HG02852 (cell line): ENCODE data around the gene CATSPER3.

Source experiments
- ATAC-seq: cut with Tn5 transposase; IDR thresholded peaks from one replicate; pipeline ENCODE4 v1.9.1; 2021; ENCODE audit warnings: mild to moderate bottlenecking, moderate library complexity; ENCODE audit not compliant: unreplicated experiment

The CATSPER3 gene

DNA sequence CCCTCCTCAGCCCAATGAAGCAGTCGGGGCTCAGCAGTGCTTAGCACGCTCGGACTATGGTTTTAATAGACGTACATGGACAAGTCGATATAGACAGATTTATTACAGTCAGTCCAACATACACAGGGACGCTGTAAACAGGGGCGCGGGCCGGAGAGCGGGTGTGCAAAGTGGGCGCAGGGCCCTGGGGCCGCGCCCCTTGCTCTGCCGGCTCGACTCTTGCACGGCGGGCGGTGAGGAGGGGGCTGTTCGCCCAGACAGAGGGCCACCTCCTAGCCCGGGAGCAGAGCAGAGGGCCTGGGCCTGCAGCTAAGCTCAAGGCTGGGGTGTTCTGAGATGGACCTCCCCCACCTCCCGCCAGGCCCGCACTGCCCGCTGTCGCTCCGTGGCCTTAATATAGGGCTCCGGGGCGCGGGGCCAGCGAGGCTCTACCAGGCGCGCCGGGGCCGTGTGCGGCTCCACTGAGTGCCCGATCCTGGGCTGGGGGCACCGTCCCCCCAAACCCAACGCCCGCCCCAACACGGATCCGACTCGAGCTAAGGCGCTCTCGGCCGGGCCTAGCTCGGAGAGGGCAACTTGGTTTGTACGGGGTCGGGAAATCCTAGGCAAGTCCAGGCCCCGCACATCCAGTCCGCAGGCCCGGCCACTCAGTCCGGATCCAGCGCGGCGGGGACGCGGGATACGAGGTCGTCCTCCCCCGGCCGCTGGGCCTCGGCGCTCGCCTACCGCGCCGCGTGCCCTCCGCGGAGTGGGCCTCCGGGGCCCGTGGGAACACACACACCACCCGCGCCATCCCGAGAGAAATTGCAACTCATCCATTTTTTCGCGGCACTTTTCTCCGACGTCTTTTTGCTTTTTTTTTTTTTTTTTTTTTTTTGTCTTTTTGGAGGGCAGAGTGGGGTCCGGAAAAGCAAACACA lies 60.2 kb downstream of the CATSPER3 start:
- no peak for ATAC-seq

DNA sequence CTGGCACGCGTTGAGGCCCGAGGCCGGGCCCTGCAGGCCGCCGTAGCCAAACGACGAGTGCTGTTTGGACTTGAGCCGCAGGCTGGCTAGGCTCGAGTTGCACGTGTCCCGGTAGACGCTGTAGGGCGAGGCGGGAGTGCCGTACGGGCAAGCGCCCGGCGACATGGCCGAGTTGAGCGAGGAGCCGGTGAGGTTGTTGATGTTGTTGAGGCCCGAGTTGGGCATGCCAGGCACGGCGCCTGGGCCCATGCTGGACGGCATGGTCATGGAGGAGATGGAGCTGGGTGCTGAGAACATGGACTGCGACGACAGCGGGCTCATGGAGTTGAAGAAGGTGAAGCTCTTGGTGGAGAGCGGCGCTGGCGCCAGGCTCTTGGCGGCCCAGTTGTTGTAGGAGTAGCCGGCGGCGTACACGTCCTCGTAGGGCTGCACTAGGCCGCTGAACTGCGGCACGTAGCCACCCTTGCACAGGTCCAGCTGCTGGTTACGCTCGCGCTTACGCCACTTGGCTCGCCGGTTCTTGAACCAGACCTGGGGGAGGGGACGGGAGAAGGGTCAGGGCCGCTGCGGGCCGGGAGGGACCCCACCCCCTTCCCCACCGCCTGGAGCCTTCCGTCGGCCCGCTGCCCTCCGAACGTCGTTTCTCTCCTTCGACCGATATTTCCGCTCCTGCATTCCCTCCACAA lies 61.2 kb downstream of the CATSPER3 start:
- ATAC-seq = no peak

DNA sequence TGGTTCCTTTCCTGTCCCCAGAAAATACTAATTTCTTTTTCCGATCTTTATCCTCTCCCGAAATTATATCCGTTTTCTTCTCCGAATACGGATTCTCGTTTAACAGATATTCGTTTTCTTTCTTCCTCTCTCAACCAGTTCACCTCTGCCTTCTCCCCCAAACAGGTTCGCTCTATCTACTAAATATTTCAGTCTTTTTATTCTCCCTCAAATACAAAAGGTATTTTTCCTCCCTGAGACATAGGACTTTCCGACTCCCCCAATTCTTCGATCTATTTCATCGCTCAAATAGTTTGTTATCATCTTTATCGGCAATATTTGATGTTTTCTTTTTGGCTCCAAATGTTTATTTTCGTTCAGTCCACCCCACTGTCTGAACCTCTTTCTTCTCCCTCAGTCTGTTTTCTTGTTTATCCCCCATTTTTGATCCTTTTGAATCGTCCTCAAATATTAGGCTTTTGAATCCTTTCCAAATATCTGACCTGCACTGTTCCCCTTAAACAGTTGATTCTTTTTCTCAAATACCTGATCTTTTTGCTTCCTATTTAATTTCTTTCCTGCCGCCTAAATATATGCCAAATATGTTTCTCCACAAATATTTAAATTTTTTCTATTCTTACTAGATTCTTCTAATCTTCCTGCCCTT lies 61.9 kb downstream of the CATSPER3 start:
- ATAC-seq = no peak

DNA sequence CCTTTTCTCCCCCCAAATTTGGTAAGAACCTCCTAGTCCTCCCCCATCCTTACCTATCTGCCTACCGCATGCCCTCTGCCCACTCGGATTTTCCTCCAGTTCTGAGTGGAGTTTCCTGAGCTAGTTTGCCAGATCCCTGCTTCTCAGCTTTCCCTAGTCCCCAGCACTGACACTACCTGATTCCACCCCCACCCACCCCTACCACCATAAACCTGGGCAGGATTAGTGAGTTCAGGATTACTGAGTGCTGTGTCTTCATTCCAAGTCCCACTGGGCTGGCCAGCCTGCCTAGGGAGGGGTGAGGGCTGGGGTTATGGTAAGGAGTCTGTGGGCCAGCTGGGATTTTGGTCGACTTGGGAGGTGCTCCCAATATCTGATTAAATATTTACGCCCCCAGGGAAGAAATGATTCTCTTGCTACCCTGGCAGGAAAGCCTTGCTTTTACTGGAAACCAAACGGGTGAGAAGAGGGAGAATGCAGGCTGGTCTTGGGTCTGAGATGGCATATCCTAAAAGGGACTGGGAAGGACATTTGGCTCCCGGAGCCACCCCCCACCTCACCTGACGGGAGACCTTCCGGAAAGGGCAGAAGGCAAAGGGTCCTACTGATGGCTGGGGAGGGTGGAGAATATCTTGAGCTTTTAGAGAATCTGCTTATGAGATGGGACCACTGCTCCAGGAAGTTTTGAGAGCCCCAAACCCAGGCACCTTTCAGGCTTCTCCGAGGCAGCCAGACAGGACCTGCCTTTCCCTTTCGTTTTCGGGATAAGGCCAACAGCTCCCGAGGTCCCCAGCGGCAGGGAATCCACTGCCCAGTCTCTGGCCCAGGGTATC lies 62.6 kb downstream of the CATSPER3 start:
- no peak for ATAC-seq

DNA sequence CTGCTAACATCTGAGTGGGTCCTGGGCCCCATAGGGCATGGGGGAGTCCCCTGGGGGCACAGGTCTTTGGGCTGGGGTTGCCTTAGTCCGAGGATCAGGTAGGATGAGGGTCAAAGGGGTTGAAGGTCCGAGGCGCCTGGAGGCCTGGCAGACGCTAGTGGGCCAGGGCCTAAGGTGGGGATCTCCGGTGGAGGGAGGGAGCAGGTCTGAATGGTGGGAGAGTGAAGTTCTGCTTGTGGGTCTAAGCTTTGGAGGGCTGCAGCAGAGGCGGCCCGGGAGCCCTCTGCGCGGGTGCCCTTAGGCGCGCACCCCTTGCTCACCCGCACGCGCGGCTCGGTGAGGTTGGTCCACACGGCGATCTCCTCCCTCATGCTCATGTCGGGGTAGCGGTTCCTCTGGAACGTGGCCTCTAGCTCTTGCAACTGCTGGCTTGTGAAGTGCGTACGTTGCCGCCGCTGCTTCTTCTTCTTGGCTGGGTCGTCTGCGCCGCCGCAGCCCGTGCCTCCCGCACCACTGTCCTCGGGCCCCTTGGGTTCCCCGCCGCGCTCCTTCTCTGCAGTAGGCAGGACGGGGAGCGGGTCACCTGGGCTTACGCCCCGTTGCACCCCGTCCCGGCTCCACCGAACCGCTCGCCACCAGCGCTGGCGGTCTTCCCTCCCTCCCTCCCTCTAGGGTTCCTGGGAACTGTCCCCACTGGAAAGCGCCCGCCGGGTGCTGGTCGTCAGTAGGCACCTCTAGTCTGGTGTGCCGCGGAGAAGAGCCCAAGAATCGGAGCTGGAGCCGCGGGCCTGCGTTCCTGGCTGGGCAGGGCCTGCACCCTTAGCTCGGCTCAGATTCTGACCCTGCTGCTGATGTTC lies 63.5 kb downstream of the CATSPER3 start:
- no peak for ATAC-seq

DNA sequence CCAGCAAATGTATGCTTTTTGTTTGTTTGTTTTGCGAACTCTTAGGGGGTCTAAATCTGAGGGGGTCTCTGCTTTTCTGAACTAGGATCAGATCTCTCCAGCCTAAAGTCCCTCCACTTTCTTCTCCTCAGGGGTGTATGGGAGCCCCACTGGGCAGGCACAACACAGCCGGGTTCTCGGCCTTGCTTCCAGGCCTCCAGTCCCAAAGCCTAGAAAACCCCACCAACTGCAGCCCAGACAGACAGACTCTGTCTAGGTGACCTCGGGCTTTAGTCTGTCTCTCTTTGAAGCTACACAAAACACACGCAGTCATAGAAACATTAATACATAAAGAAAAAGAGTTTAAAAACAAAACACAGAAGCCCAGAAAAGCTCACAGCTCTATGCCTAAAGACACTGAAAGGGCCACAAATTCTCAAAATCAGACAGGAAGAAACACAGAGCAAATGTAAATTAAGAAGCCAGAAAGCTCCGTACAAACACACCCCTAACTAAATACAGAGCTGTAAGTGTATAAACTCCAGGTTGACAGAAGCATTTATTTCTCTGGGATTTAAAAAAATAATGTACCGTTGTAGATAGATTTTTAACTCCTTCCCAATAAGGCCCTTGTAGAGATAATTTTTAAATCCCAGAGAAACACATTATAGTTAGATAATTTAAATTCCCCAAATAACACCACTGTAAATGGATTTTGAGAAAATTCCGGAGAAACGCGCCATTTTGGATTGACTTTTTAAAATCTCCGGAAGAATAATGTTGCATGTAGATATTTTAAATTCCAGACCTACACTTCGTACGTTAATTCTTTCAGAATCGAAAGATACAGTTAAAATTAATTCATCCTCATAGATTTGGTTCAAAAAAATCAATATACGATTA lies 64.3 kb downstream of the CATSPER3 start:
- ATAC-seq = no peak

DNA sequence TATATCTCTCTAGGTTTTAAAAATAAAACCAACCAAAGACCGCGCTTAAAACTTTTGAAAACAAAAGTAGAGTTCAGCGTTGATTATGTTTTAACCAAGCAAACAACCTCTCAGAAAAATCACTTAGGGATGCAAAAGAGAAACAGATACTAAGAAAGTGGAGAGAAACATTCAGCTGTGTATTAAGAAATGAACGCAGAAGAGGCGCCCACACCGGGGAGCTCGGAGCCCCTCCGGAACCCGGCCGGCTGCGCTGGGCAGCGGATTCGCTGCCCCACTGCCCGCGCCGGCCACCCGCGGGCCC lies 64.9 kb downstream of the CATSPER3 start:
- no peak for ATAC-seq

DNA sequence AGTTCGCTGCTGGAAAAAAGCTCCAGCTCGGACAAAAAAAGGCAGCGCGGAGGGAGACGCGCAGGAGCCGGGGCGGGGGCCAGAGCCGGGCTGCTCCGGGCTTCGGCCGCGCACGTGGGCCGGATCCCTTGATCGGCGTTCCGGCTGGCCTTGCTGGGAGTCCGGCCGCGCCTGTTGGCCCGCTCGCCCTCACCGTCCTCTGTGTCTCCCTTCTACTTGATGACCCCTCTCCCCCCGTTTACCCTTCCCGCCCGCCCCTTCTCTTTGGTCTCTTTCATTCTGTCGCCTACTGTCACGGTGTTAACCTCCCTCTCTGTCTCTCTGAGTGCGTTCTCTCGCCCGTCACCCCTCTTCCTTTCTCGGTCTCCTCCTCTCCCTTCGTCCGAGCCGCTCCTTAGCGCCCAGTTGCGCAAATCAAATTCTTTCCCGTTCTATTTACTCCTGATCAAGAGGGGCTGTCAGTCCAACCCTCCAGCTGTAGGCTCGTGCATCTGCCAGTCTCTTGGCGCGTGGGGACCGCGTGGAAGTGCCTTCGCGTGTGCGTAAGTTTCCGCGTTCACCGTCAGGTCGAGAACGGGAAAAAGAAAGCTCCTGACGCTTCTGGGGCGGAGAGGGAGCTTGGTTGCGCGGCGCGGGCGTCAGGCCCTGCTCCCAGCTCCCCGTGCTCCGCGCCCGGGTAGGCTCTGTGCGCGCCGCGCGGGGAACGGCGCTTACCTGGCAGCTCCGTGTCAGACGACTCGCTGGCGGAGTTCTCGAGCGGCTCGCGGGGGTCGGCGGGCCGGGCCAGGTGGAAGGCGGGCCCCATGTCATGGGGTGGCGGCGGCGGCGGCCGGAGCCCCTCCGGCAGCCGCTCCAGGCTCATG lies 65.5 kb downstream of the CATSPER3 start:
- no peak for ATAC-seq

DNA sequence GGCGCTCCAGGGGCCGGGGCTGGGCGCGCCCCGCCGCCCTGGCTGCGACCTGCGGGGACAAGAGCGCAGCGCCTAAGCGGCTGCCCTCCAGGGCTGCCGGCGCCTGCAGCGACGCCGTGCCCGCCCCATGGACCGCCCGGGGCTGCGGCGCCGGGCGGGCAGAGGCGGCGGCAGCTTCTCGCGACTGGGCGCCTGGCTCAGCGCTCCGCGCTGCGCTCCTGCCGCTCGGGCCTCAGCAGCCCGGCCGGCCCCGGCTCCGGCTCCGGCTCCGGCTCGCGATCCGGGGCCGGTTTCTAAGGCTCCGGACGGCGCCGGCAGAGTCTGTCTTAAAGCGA lies 66.2 kb downstream of the CATSPER3 start, which contains the start of gene PITX1:
Gene PITX1 (minus strand): TSS at position 328 of the 335 bp plus-strand sequence. CDS start 347 bp downstream, outside the sequence.
- ATAC-seq = no peak

DNA sequence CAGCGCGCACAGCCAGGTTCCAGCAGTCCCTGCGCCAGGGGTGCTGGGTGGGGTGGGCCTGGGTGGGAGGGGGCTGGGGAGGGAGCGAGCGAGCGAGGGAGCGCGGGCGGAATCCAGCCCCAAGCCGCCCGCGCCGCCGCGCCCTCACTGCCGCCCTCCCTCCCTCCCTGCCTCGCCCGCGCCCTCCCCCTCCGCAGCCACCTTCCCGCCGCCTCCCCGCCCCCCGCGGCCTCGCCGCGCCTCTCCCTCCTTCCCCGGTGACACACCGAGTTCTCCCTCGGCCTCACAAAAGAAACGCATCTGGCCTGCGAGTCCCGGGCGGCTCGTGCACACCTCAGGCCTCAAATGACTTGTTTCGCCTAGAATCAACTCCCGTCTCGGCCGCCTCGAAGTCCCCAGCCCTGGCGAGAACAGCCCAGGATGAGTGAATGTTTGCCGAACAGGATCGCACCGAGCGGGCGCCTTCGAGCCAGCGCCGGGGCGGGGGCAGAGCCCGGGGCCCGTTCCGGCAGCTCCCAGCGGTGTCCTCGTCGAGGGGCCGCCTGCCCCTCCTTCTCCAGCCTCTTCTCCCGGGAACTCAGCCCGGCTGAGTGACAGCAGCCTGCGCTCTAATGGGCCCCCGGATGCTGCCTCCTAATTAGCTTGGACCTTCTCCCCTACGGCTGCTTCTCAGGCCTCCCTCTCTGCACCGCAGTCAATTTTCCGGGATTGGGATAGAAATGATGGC lies 66.7 kb downstream of the CATSPER3 start:
- no peak for ATAC-seq

DNA sequence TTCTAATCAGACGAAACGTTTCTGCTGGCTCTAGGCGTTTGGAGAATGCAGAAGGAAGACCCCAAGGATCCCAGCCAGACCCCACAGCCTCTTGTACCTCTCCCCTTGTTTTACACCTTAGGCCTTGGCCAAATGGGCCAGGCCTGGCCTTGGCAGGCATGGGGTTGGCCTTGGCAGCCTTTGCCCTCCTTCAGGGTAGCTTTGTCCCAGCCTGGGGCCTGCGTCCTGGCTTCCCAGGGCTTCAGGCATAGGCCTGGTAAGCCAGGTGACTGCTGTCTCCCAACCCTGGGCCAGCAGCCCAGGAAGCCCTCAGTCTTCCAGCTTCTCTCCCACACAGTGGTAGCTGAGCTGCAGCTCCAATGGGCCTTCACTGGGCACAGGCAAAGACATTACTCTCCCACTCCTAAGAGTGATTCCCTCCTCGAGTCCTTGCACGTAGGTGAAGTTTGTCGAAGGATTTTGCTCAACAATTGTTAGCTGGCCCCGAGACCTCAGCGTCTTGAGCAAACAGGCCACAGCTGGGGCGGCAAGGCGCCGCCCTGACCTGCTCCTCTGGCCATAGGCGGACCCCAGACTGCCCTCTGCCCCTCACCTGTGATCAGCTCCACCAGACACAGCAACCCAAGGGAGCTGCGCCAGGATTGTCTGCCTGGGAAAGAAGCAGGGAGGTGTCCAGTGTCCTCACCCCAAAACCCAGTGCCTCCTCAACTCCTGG lies 67.4 kb downstream of the CATSPER3 start:
- ATAC-seq = no peak

DNA sequence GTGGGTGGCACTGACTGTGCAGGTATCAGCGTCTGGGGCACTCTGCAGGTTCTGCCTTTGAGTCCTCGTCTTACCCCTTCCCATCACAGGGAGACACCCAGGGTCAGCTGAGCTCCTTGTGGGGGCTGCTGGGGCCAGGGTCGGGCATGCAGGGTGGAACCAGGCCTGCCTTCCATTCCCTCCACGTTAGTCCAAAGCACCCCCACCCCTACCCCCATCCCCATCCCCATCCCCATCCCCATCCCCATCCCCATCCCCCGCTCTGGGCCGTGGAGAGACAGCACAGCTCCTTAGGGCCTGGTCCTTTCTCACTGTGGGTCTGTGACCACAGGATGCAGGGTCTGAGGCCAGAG lies 67.9 kb downstream of the CATSPER3 start:
- ATAC-seq = no peak

DNA sequence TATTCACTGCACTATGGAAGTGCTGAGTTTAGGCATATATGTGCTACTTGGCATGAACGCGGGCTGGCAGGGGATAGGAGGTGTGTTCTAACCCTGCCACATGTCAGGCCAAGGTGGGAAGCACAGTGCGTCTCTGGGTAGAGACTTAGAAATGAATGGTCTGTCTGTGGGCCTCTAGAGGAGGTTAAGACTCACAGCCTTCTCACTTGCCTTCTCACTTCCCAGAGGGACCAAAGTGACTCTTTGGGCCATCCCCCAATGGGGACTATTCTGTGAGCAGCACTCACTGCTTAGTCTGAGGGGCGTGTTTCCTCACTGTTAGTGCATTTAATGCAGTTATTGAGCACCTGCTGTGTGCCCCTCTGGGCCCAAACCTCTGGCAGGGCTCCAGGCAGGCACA lies 68.7 kb downstream of the CATSPER3 start:
- no peak for ATAC-seq

DNA sequence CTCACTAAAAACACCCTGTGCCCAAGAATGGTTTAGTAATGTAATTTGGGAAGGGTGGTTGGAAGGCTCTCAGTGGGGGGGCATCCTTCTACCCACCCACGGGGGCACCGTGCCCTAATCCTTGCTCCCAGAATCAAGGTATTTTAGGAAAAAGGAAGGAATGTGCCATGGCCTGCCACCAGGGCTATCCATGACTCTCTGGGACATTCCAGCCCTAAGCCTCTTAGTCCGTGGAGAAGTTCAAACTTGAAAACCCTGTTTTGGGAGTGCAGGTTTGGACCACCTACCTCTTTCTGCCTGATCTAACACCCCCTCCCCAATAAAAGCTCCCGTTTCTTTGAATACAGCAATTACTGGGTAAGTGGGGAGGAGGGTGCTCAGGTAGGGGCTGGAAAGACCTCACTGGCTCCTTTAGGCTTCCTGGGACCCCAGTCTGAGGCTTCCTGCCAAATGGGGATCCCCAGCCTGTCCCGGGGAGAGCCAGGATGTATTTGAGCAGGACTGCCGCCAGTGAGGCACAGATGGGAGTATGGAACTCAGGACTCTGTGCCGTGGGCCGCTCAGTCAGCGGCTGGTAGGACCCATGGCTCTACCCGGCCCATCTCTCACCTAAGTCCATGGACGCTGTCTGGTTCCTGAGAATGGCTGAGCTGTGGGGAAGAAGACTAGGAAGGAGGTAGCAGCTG lies 70.0 kb downstream of the CATSPER3 start:
- ATAC-seq = no peak

DNA sequence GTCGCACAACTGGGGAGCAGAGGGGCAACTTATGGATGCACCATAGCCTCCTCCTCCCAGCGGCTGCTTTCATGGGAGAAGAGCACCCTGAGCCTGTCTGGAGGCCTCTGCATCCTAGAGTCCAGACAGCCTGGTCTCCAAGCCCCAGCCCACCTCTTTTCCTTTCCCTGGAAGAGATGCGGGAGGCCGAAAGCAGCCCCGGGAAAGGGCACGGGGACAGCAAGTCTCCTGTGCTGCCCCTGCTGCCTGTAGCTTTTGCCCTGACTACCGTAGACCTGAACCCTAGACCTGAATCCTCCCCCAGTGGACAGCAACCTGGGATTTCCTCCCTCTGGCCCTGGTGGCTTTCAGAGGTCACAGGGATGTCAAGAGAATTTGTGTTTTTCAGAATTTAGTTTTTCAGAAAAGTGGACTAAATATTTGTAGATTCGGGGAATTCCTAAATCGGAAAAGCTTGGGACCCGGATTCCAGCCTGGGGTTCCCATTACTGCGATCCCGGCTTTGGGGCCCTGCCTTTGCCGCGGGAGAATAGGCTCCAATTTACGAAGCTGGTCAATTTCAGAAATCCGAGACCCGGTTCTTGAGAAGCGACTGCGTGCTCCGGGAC lies 70.6 kb downstream of the CATSPER3 start:
- ATAC-seq = no peak

DNA sequence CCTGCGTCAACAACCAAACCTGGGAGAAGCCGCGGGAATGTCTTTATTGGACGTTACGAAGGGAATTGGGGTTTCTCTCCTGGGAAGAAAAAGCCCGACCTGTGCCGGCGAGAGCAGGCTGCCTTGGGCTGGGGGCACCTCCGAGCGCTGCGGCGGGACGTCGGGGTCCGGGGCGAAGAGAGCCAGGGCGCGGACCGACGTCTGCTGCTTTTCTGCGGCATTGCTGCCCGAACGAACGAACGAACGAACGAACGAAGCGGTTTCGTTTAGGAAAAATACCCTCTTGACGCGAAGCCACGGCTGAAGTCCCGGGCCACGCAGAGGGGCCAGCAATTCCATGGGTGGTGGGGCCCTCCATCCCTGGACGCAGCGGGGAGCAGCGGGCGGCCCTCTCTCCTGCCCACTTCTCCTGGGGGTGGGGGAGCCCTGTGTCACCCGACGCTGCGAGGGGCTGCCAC lies 71.1 kb downstream of the CATSPER3 start:
- no peak for ATAC-seq
